ENCODE data around the gene B3GALT5. TPM values are rescaled to one million over a fixed set of nuclear protein-coding genes. Genes with fewer than 3 reads are reported as not detected.

Gene B3GALT5
- polyA plus RNA-seq, 2 donors: 0.47 to 0.49 TPM

- 81 to 84% methylated on average over 8 of the region's 8 CpGs for WGBS, 2 donors
- no peak overlapping the region for H3K27ac ChIP-seq (ENCODE audit: low read depth in 2 of 2, low read length in 1 of 2)
- H3K36me3 ChIP-seq (ENCODE audit: control insufficient read depth in 2 of 2, insufficient read depth in 2 of 2, low read length in 1 of 2): no peaks in the 10 kb centered on the region
These were observed 15.6 kb downstream of the B3GALT5 start for GRCh38 chr21:39628385-39628784.

GRCh38 chr21:39630191-39630591 is 17.5 kb downstream of the B3GALT5 start:
- H3K36me3 ChIP-seq (ENCODE audit: control insufficient read depth in 2 of 2, insufficient read depth in 2 of 2, low read length in 1 of 2): no peaks in the 10 kb centered on the region
- peaks cover 0 to 3% of the 10 kb centered on the region in 2 donors for H3K27me3 ChIP-seq (ENCODE audit: control insufficient read depth in 1 of 2, insufficient read depth in 2 of 2, low read length in 2 of 2)
- no peaks in the 10 kb centered on the region for H3K4me1 ChIP-seq (ENCODE audit: control insufficient read depth in 2 of 2, insufficient read depth in 2 of 2, low read length in 1 of 2)
- whole genome bisulfite sequencing, 2 donors: 65 to 69% methylated on average over 8 of the region's 8 CpGs
- no peak overlapping the region for H3K27ac ChIP-seq (ENCODE audit: low read depth in 2 of 2, low read length in 1 of 2)
- H3K4me3 ChIP-seq (ENCODE audit: low read depth in 1 of 2, low read length in 2 of 2): no peak overlapping the region
- H3K9me3 ChIP-seq (ENCODE audit: control insufficient read depth in 2 of 2, insufficient read depth in 1 of 2, low read depth in 1 of 2, low read length in 1 of 2): peaks cover 0 to 3% of the 10 kb centered on the region in 2 donors

More at GRCh38 chr21:39628385-39628784, 15.6 kb downstream of the B3GALT5 start:
- H3K27me3 ChIP-seq (ENCODE audit: control insufficient read depth in 1 of 2, insufficient read depth in 2 of 2, low read length in 2 of 2): peaks cover 0 to 3% of the 10 kb centered on the region in 2 donors
- H3K9me3 ChIP-seq (ENCODE audit: control insufficient read depth in 2 of 2, insufficient read depth in 1 of 2, low read depth in 1 of 2, low read length in 1 of 2): no peaks in the 10 kb centered on the region
- no peaks in the 10 kb centered on the region for H3K4me1 ChIP-seq (ENCODE audit: control insufficient read depth in 2 of 2, insufficient read depth in 2 of 2, low read length in 1 of 2)
- no peak overlapping the region for H3K4me3 ChIP-seq (ENCODE audit: low read depth in 1 of 2, low read length in 2 of 2)

GRCh38 chr21:39630827-39631226 is 18.1 kb downstream of the B3GALT5 start:
- no peaks in the 10 kb centered on the region for H3K36me3 ChIP-seq (ENCODE audit: control insufficient read depth in 2 of 2, insufficient read depth in 2 of 2, low read length in 1 of 2)
- no peaks in the 10 kb centered on the region for H3K4me1 ChIP-seq (ENCODE audit: control insufficient read depth in 2 of 2, insufficient read depth in 2 of 2, low read length in 1 of 2)
- H3K27ac ChIP-seq (ENCODE audit: low read depth in 2 of 2, low read length in 1 of 2): no peak overlapping the region
- H3K9me3 ChIP-seq (ENCODE audit: control insufficient read depth in 2 of 2, insufficient read depth in 1 of 2, low read depth in 1 of 2, low read length in 1 of 2): peaks cover 0 to 3% of the 10 kb centered on the region in 2 donors
- WGBS, 2 donors: 29% methylated on average over 2 of the region's 2 CpGs
- H3K4me3 ChIP-seq (ENCODE audit: low read depth in 1 of 2, low read length in 2 of 2): no peak overlapping the region
- H3K27me3 ChIP-seq (ENCODE audit: control insufficient read depth in 1 of 2, insufficient read depth in 2 of 2, low read length in 2 of 2): peaks cover 0 to 3% of the 10 kb centered on the region in 2 donors

GRCh38 chr21:39631842-39632562 is 19.3 kb downstream of the B3GALT5 start:
- Histone ChIP-seq H3K4me3 (ENCODE audit: low read depth in 1 of 2, low read length in 2 of 2) (no peak overlapping the region), H3K27ac (ENCODE audit: low read depth in 2 of 2, low read length in 1 of 2) (no peak overlapping the region)
- WGBS, 2 donors: 83 to 87% methylated on average over 10 of the region's 10 CpGs

GRCh38 chr21:39632796-39633442 is 20.2 kb downstream of the B3GALT5 start:
- no peaks in the 10 kb centered on the region for H3K4me1 ChIP-seq (ENCODE audit: control insufficient read depth in 2 of 2, insufficient read depth in 2 of 2, low read length in 1 of 2)
- H3K27me3 ChIP-seq (ENCODE audit: control insufficient read depth in 1 of 2, insufficient read depth in 2 of 2, low read length in 2 of 2): peaks cover 0 to 3% of the 10 kb centered on the region in 2 donors
- no peak overlapping the region for H3K4me3 ChIP-seq (ENCODE audit: low read depth in 1 of 2, low read length in 2 of 2)
- peaks cover 0 to 3% of the 10 kb centered on the region in 2 donors for H3K9me3 ChIP-seq (ENCODE audit: control insufficient read depth in 2 of 2, insufficient read depth in 1 of 2, low read depth in 1 of 2, low read length in 1 of 2)
- H3K27ac ChIP-seq (ENCODE audit: low read depth in 2 of 2, low read length in 1 of 2): no peak overlapping the region
- WGBS, 2 donors: 80 to 88% methylated on average over 1 of the region's 1 CpG
- no peaks in the 10 kb centered on the region for H3K36me3 ChIP-seq (ENCODE audit: control insufficient read depth in 2 of 2, insufficient read depth in 2 of 2, low read length in 1 of 2)

More at GRCh38 chr21:39631842-39632562, 19.3 kb downstream of the B3GALT5 start:
- H3K4me1 ChIP-seq (ENCODE audit: control insufficient read depth in 2 of 2, insufficient read depth in 2 of 2, low read length in 1 of 2): no peaks in the 10 kb centered on the region
- peaks cover 0 to 3% of the 10 kb centered on the region in 2 donors for H3K27me3 ChIP-seq (ENCODE audit: control insufficient read depth in 1 of 2, insufficient read depth in 2 of 2, low read length in 2 of 2)
- H3K36me3 ChIP-seq (ENCODE audit: control insufficient read depth in 2 of 2, insufficient read depth in 2 of 2, low read length in 1 of 2): no peaks in the 10 kb centered on the region
- H3K9me3 ChIP-seq (ENCODE audit: control insufficient read depth in 2 of 2, insufficient read depth in 1 of 2, low read depth in 1 of 2, low read length in 1 of 2): peaks cover 0 to 3% of the 10 kb centered on the region in 2 donors

- H3K36me3 ChIP-seq (ENCODE audit: control insufficient read depth in 2 of 2, insufficient read depth in 2 of 2, low read length in 1 of 2): no peaks in the 10 kb centered on the region
- peaks cover 0 to 3% of the 10 kb centered on the region in 2 donors for H3K9me3 ChIP-seq (ENCODE audit: control insufficient read depth in 2 of 2, insufficient read depth in 1 of 2, low read depth in 1 of 2, low read length in 1 of 2)
- H3K27ac ChIP-seq (ENCODE audit: low read depth in 2 of 2, low read length in 1 of 2): no peak overlapping the region
- no peak overlapping the region for H3K4me3 ChIP-seq (ENCODE audit: low read depth in 1 of 2, low read length in 2 of 2)
- 45 to 69% methylated on average over 5 of the region's 5 CpGs for WGBS, 2 donors
- peaks cover 0 to 5% of the 10 kb centered on the region in 2 donors for H3K4me1 ChIP-seq (ENCODE audit: control insufficient read depth in 2 of 2, insufficient read depth in 2 of 2, low read length in 1 of 2)
- H3K27me3 ChIP-seq (ENCODE audit: control insufficient read depth in 1 of 2, insufficient read depth in 2 of 2, low read length in 2 of 2): peaks cover 0 to 3% of the 10 kb centered on the region in 2 donors
These were observed 21.0 kb downstream of the B3GALT5 start for GRCh38 chr21:39633770-39634181.

GRCh38 chr21:39634507-39634906 is 21.8 kb downstream of the B3GALT5 start:
- WGBS, 2 donors: 91 to 92% methylated on average over 10 of the region's 10 CpGs
- Histone ChIP-seq H3K4me3 (ENCODE audit: low read depth in 1 of 2, low read length in 2 of 2) (no peak overlapping the region), H3K27me3 (ENCODE audit: control insufficient read depth in 1 of 2, insufficient read depth in 2 of 2, low read length in 2 of 2) (peaks cover 0 to 3% of the 10 kb centered on the region in 2 donors), H3K36me3 (ENCODE audit: control insufficient read depth in 2 of 2, insufficient read depth in 2 of 2, low read length in 1 of 2) (no peaks in the 10 kb centered on the region), H3K4me1 (ENCODE audit: control insufficient read depth in 2 of 2, insufficient read depth in 2 of 2, low read length in 1 of 2) (peaks cover 0 to 5% of the 10 kb centered on the region in 2 donors), H3K9me3 (ENCODE audit: control insufficient read depth in 2 of 2, insufficient read depth in 1 of 2, low read depth in 1 of 2, low read length in 1 of 2) (peaks cover 0 to 3% of the 10 kb centered on the region in 2 donors), H3K27ac (ENCODE audit: low read depth in 2 of 2, low read length in 1 of 2) (no peak overlapping the region)

- Histone ChIP-seq H3K9me3 (ENCODE audit: control insufficient read depth in 2 of 2, insufficient read depth in 1 of 2, low read depth in 1 of 2, low read length in 1 of 2) (peaks cover 0 to 3% of the 10 kb centered on the region in 2 donors), H3K36me3 (ENCODE audit: control insufficient read depth in 2 of 2, insufficient read depth in 2 of 2, low read length in 1 of 2) (no peaks in the 10 kb centered on the region), H3K4me1 (ENCODE audit: control insufficient read depth in 2 of 2, insufficient read depth in 2 of 2, low read length in 1 of 2) (peaks cover 2 to 5% of the 10 kb centered on the region in 2 donors), H3K27ac (ENCODE audit: low read depth in 2 of 2, low read length in 1 of 2) (peak overlapping the region; percentile 32 to 78), H3K27me3 (ENCODE audit: control insufficient read depth in 1 of 2, insufficient read depth in 2 of 2, low read length in 2 of 2) (no peaks in the 10 kb centered on the region), H3K4me3 (ENCODE audit: low read depth in 1 of 2, low read length in 2 of 2) (no peak overlapping the region)
- WGBS, 2 donors: 56 to 67% methylated on average over 8 of the region's 8 CpGs
These were observed 24.6 kb downstream of the B3GALT5 start for GRCh38 chr21:39637197-39637970.

GRCh38 chr21:39637971-39638240 is 25.2 kb downstream of the B3GALT5 start:
- H3K27ac ChIP-seq (ENCODE audit: low read depth in 2 of 2, low read length in 1 of 2): peak overlapping the region; percentile 32 to 78
- H3K4me1 ChIP-seq (ENCODE audit: control insufficient read depth in 2 of 2, insufficient read depth in 2 of 2, low read length in 1 of 2): peaks cover 2 to 5% of the 10 kb centered on the region in 2 donors
- H3K36me3 ChIP-seq (ENCODE audit: control insufficient read depth in 2 of 2, insufficient read depth in 2 of 2, low read length in 1 of 2): no peaks in the 10 kb centered on the region
- peaks cover 0 to 3% of the 10 kb centered on the region in 2 donors for H3K9me3 ChIP-seq (ENCODE audit: control insufficient read depth in 2 of 2, insufficient read depth in 1 of 2, low read depth in 1 of 2, low read length in 1 of 2)
- WGBS, 2 donors: 50 to 64% methylated on average over 5 of the region's 5 CpGs
- no peak overlapping the region for H3K4me3 ChIP-seq (ENCODE audit: low read depth in 1 of 2, low read length in 2 of 2)
- H3K27me3 ChIP-seq (ENCODE audit: control insufficient read depth in 1 of 2, insufficient read depth in 2 of 2, low read length in 2 of 2): no peaks in the 10 kb centered on the region

Data from esophagus (tissue), 2 donors.